ENCODE measurements around the gene ARMC2. TPM values are rescaled to one million over a fixed set of nuclear protein-coding genes. Genes with fewer than 3 reads are reported as not detected.
"Not testable (repeated sequence)": the region's sequence is repeated elsewhere in the genome, so short reads cannot be mapped to it uniquely, and the experiment has no call there.

The ARMC2 gene
- total RNA-seq, 1 donor from 2014 or later = 14.0 TPM

GRCh38 chr6:108853077-108853476 is 4.9 kb downstream of the ARMC2 start:
- Histone ChIP-seq H3K4me3 (no peak overlapping the region), H3K36me3 (peaks cover 39% of the 10 kb centered on the region), H3K9me3 (replicated peaks) (peaks cover 12% of the 10 kb centered on the region), H3K27ac (replicated peaks) (peak overlapping the region; percentile 93), H3K27me3 (ENCODE audit: low read depth) (no peaks in the 10 kb centered on the region), H3K4me1 (peaks cover 43% of the 10 kb centered on the region)
- TF ChIP-seq CTCF (IDR thresholded peaks at IDR 0.05; ENCODE audit: borderline replicate concordance) = no peak
- intact Hi-C loops (cut with micrococcal nuclease) = no loop called here
- DNase-seq = no peak

- H3K9me3 ChIP-seq (replicated peaks) = peaks cover under 1% of the 10 kb centered on the region
- no peaks in the 10 kb centered on the region for H3K27me3 ChIP-seq (ENCODE audit: low read depth)
- H3K27ac ChIP-seq (replicated peaks) = peak overlapping the region; percentile 66
- no peak overlapping the region for H3K4me3 ChIP-seq
- H3K4me1 ChIP-seq = peaks cover 9% of the 10 kb centered on the region
- TF ChIP-seq CTCF (IDR thresholded peaks at IDR 0.05; ENCODE audit: borderline replicate concordance) = no peak
- peak; percentile 43 for DNase-seq
- peaks cover 36% of the 10 kb centered on the region for H3K36me3 ChIP-seq
- intact Hi-C loops (cut with micrococcal nuclease) = no loop called here
These were observed 14.4 kb downstream of the ARMC2 start for GRCh38 chr6:108862479-108863191.

GRCh38 chr6:108865751-108866286 is 17.6 kb downstream of the ARMC2 start:
- H3K4me3 ChIP-seq; DNase-seq; H3K27ac ChIP-seq (replicated peaks); H3K27me3 ChIP-seq (ENCODE audit: low read depth); intact Hi-C loops (cut with micrococcal nuclease); H3K9me3 ChIP-seq (replicated peaks): not testable (repeated sequence)
- peaks cover 16% of the 10 kb centered on the region for H3K4me1 ChIP-seq
- peaks cover 11% of the 10 kb centered on the region for H3K36me3 ChIP-seq

GRCh38 chr6:108866798-108867197 is 18.6 kb downstream of the ARMC2 start:
- TF ChIP-seq CTCF (IDR thresholded peaks at IDR 0.05; ENCODE audit: borderline replicate concordance) = no peak
- no peak overlapping the region for H3K27ac ChIP-seq (replicated peaks)
- H3K36me3 ChIP-seq = peaks cover 4% of the 10 kb centered on the region
- no peak overlapping the region for H3K4me3 ChIP-seq
- H3K4me1 ChIP-seq = peaks cover 22% of the 10 kb centered on the region
- H3K9me3 ChIP-seq (replicated peaks) = no peaks in the 10 kb centered on the region
- no peak for DNase-seq
- intact Hi-C loops (cut with micrococcal nuclease) = no loop called here
- no peaks in the 10 kb centered on the region for H3K27me3 ChIP-seq (ENCODE audit: low read depth)

- H3K36me3 ChIP-seq = peaks cover 4% of the 10 kb centered on the region
- no peaks in the 10 kb centered on the region for H3K27me3 ChIP-seq (ENCODE audit: low read depth)
- TF ChIP-seq CTCF (IDR thresholded peaks at IDR 0.05; ENCODE audit: borderline replicate concordance) = peak; percentile 25
- peaks cover 30% of the 10 kb centered on the region for H3K4me1 ChIP-seq
- intact Hi-C loops (cut with micrococcal nuclease) = no loop called here
- H3K9me3 ChIP-seq (replicated peaks) = no peaks in the 10 kb centered on the region
- peak; percentile 47 for DNase-seq
- H3K4me3 ChIP-seq = no peak overlapping the region
- peak overlapping the region; percentile 62 for H3K27ac ChIP-seq (replicated peaks)
These were observed 20.4 kb downstream of the ARMC2 start for GRCh38 chr6:108868647-108869046.

- intact Hi-C loops (cut with micrococcal nuclease) = no loop called here
- no peak for TF ChIP-seq CTCF (IDR thresholded peaks at IDR 0.05; ENCODE audit: borderline replicate concordance)
- Histone ChIP-seq H3K4me3 (no peak overlapping the region), H3K27me3 (ENCODE audit: low read depth) (no peaks in the 10 kb centered on the region), H3K27ac (replicated peaks) (peak overlapping the region; percentile 62), H3K9me3 (replicated peaks) (no peaks in the 10 kb centered on the region), H3K4me1 (peaks cover 42% of the 10 kb centered on the region), H3K36me3 (peaks cover 4% of the 10 kb centered on the region)
- no peak for DNase-seq
These were observed 21.7 kb downstream of the ARMC2 start for GRCh38 chr6:108869876-108870275.

All from left ventricle myocardium inferior (tissue), 1 donor.